Heart right ventricle (tissue), 16 donors: ENCODE data around the gene TPM4. TPM values are rescaled to one million over a fixed set of nuclear protein-coding genes. Genes with fewer than 3 reads are reported as not detected.

ENCODE experiments used
- ATAC-seq, 8 donors: fragments of 200-7000 bp; cut with Tn5 transposase; one replicate each; pipeline ENCODE4 v1.9.1; 2020; ENCODE audit warnings: mild to moderate bottlenecking in 8 of 8, moderate library complexity in 8 of 8, moderate number of reproducible peaks in 1 of 8
- DNase-seq, 2 donors: peaks; one replicate each; pipeline ENCODE4 v3.0.0-alpha.2; 2020
- H3K27ac ChIP-seq, 10 donors: fragments of 200-600 bp; sonication (generic) in 2 of 10; one replicate each; pipeline versions ENCODE4 v1.5.0 to v1.8.0; 2020 to 2022; ENCODE audit warnings: mild to moderate bottlenecking in 3 of 10
- H3K27me3 ChIP-seq, 7 donors: fragments of 200-600 bp; one replicate each; pipeline ENCODE4 v1.8.0; 2021 to 2022; ENCODE audit warnings: mild to moderate bottlenecking in 2 of 7
- H3K36me3 ChIP-seq, 9 donors: fragments of 200-600 bp; sonication (generic) in 1 of 9; one replicate each; pipeline versions ENCODE4 v1.5.0 to v1.8.0; 2020 to 2022; ENCODE audit warnings: mild to moderate bottlenecking in 2 of 9
- H3K4me1 ChIP-seq, 9 donors: fragments of 200-600 bp; sonication (generic) in 1 of 9; one replicate each; pipeline versions ENCODE4 v1.5.0 to v1.8.0; 2020 to 2022; ENCODE audit warnings: mild to moderate bottlenecking in 4 of 9
- H3K4me3 ChIP-seq, 10 donors: fragments of 200-600 bp; sonication (generic) in 2 of 10; one replicate each; pipeline versions ENCODE4 v1.5.0 to v1.8.0; 2020 to 2022; ENCODE audit warnings: mild to moderate bottlenecking in 7 of 10, moderate library complexity in 2 of 10
- H3K9me3 ChIP-seq, 11 donors: fragments of 200-600 bp in 10 of 11; sonication (generic) in 2 of 11; one replicate each; pipeline versions ENCODE4 v1.5.0 to v1.8.0; 2013 to 2022; ENCODE audit warnings: mild to moderate bottlenecking in 2 of 11, control low read depth in 1 of 11, moderate library complexity in 1 of 11
- WGBS, 2 donors: extraction: QIAGEN DNeasy Blood & Tissue Kit; methylation state at CpG; one replicate each; pipeline ENCODE4 v1.1.7; 2013; ENCODE audit warnings: inconsistent platforms in 1 of 2; 5-methylcytosine and 5-hydroxymethylcytosine counted together
- intact Hi-C, 10 donors: fragments of 100-400 bp; cut with DNase I; formaldehyde crosslinking; loops; one replicate each; pipeline versions ENCODE4 v1.11.1 to v1.14.2; 2022
- polyA plus RNA-seq, 2 donors: library from polyadenylated mRNA; stranded (reverse); fragments of 200-250 nt; gene quantifications; one replicate each; pipeline ENCODE4 v1.2.3, GENCODE V29; 2013
- total RNA-seq, 10 donors: library from RNA; stranded (reverse); fragmentation: NEBNext Ultra II Directional in 3 of 10; extraction: Animal tissue kit (Norgen Biotek cat#: 25700) in 3 of 10; gene quantifications; one replicate each; pipeline versions ENCODE4 v1.2.1 to v1.2.4, GENCODE V29; 2021 to 2023
- TF ChIP-seq, protein P1 (sequence below), 9 donors: fragments of 200-600 bp; sonication (generic) in 2 of 9; IDR thresholded peaks; one replicate each; pipeline versions ENCODE4 v1.5.0 to v1.8.0; 2021 to 2022; ENCODE audit warnings: antibody characterized with exemption in 9 of 9, mild to moderate bottlenecking in 5 of 9, moderate library complexity in 1 of 9
- donor health status: Arrhythmogenic right ventricular cardiomyopathy.
- donor health status: ischemic (EF 13 %, LVEDD 7.1; RV severe dilation, severe dysfunction).
- donor health status: healthy with polysubstance abuse.
- donor health status: DM: no; HTN: yes; CAD: no.
- donor health status: DM: no; HTN: no; CAD: no.
- donor health status: ischemic (EF 25% LVEDD 6.9; RV normal size, moderate dysfunction).
- donor health status: ischemic (EF 25% LVEDD 5.7; RV mildly dilated, moderate dysfunction).
- donor health status: healthy.
- donor health status: DM: yes; HTN: yes; CAD: no.
- donor health status: Ischemic cardiomyopathy.
- donor health status: ischemic (EF 35%, LVEDD 5.7; RV mildly dilated, moderate dysfunction).
- donor health status: nonischemic (EF 11% LVEDD 7.7; RV severe dilation, severe dysfunction).
- donor health status: DM: yes; HTN: yes; CAD: no.
- donor health status: PGD.
- donor health status: ischemic (EF 29% LVEDD 5.4; RV normal size, mild dysfunction).
- donor health status: nonischemic (EF 23%, LVEDD 6.1; RV moderate dilation, normal function).

Gene TPM4
- total and polyA plus RNA-seq, 12 donors: 52.0 to 231 (median 76.6) TPM

DNA sequence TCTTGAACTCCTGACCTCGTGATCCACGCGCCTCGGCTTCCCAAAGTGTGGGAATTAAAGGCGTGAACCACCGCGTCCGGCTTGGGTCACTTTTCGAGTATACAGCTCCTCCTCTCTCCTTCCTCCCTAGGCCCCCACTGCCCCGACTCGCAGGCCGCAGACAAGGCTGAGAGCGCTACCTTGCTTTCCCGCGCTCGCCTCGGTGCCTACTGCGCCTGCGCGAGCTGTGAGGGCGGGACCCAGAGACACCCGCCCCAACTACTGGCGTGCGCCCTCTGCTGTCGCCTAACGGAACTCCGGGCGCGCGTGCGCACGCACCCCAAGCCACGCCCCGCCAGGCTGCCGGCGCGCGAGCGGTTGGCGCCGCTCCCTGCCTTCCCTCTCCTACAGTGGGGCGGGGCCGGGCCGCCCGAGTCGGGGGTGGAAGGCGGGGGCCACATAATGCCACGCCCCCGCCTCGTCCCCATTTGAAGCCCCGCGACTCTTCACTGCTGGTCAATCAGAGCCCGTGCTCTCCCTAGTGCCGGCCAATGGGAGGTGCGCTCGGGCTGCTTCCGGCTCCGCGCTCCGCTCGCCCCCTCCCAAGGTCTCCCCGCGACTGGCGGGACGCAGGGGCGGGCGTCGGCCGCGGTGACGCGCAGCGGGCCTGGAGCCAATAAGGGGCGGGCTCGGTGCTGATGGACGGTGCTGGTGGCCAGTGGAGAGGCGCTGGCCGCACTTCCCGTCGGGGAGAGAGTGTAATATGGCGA, 35.0 kb downstream of the TPM4 start, which contains the start of gene RAB8A:
Gene RAB8A, plus strand, starts transcription at position 730 of the 749 bp plus-strand sequence. Its CDS starts 13 bp downstream, at position 743.
- 1% methylated on average over 81 of the region's 81 CpGs for WGBS, 2 donors
- intact Hi-C loops: loop anchor here in 8 of 10 donors (2.0 to 10.0 kb wide), 12 partner anchors 34 to 274 kb away; partner anchors contain the start of genes FAM32A (in 4 of the 8) and TPM4 (in 3 of the 8)
- peaks cover 10 to 50% (median 28%) of the 10 kb centered on the region in 9 donors for H3K4me1 ChIP-seq

DNA sequence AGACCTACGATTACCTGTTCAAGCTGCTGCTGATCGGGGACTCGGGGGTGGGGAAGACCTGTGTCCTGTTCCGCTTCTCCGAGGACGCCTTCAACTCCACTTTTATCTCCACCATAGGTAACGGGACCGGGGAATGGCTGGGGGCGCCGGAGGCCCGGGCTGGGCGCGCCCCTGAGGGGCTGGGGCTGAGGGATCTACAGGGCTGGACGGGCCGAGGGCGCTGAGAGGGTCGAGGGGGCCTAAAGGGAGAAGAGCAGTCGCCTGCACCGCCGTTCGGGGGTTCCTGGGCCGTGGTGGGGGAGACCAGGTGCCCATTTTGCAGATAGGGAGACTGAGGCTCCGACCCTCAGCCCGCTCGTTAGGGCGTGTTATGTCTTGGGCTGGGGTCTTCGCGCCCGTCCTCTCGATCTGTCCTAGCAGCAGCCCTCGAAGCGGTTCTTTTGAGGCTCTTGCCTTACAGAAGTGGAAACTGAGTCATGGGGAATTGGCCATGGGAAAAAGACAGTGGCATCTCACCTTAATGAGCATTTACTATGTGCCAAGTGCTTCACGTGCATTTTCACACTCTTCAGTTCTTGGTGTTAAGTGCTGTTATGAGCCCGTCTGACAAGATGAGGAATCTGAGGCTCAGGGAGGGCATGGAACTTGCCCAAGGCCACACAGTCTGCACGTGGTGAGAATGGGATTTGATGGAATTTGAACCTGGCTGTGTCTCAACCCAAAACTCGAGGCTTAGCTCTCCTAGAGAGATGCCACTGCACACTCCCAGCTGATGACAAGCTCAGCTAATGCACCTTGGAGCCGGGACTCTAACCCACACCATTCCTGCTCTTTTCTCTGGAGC, 35.8 kb downstream of the TPM4 start:
- intact Hi-C loops: loop anchor here in 8 of 10 donors (2.0 to 10.0 kb wide), 12 partner anchors 35 to 275 kb away; partner anchors contain the start of genes FAM32A (in 5 of the 8) and TPM4 (in 3 of the 8)
- peak in 4 of 8 donors; percentile 1 to 2 (median 2) for ATAC-seq
- H3K9me3 ChIP-seq: no peaks in the 10 kb centered on the region
- H3K4me1 ChIP-seq: peaks cover 10 to 58% (median 28%) of the 10 kb centered on the region in 9 donors
- 2% methylated on average over 35 to 37 of the region's 37 CpGs for WGBS, 2 donors
- H3K4me3 ChIP-seq: peak overlapping the region; percentile 64 to 96 (median 83)
- no peak for DNase-seq
- peak overlapping the region; percentile 68 to 98 (median 92) for H3K27ac ChIP-seq
- TF ChIP-seq, protein P1, sequence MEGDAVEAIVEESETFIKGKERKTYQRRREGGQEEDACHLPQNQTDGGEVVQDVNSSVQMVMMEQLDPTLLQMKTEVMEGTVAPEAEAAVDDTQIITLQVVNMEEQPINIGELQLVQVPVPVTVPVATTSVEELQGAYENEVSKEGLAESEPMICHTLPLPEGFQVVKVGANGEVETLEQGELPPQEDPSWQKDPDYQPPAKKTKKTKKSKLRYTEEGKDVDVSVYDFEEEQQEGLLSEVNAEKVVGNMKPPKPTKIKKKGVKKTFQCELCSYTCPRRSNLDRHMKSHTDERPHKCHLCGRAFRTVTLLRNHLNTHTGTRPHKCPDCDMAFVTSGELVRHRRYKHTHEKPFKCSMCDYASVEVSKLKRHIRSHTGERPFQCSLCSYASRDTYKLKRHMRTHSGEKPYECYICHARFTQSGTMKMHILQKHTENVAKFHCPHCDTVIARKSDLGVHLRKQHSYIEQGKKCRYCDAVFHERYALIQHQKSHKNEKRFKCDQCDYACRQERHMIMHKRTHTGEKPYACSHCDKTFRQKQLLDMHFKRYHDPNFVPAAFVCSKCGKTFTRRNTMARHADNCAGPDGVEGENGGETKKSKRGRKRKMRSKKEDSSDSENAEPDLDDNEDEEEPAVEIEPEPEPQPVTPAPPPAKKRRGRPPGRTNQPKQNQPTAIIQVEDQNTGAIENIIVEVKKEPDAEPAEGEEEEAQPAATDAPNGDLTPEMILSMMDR (IDR thresholded peaks at IDR 0.05): no peak
- peaks cover 0 to 33% (median 0%) of the 10 kb centered on the region in 9 donors for H3K36me3 ChIP-seq
- no peaks in the 10 kb centered on the region for H3K27me3 ChIP-seq

More for the DNA sequence above, 35.0 kb downstream of the TPM4 start, which contains the start of gene RAB8A:
- peak; percentile 99 for DNase-seq
- Histone ChIP-seq H3K27ac (peak within 1 kb of the TSS; percentile 68 to 98 (median 92)), H3K4me3 (peak within 1 kb of the TSS; percentile 64 to 96 (median 83)), H3K36me3 (peaks cover 0 to 26% (median 0%) of the 10 kb centered on the region in 9 donors), H3K27me3 (no peaks in the 10 kb centered on the region), H3K9me3 (no peaks in the 10 kb centered on the region)
- TF ChIP-seq, protein P1 (IDR thresholded peaks at IDR 0.05): peak in 8 of 9 donors; percentile 93 to 99 (median 98)
- peak; percentile 97 to 99 (median 98) for ATAC-seq

DNA sequence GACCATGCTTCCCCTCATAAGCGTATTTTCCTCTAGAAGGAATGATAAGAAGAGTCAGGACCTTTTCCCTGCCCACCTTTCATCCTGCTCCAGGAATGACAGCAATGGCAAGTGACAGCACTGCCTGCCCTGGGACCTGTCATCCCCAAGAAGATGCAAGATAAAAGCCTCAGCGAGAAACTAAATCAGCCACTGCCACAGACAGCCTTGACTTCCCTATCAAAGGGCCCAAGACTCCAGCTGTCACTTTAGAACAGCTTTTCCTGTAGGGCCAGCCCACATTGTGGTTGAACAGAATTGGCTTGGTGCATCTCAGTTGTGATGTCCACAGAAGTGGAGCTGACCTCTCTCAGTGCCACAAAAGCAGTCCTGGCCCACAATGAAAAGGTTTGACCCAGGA, 36.5 kb downstream of the TPM4 start:
- 8 to 10% methylated on average over 2 of the region's 2 CpGs for WGBS, 2 donors
- intact Hi-C loops: loop anchor here in 8 of 10 donors (2.0 to 10.0 kb wide), 11 partner anchors 35 to 275 kb away; partner anchors contain the start of genes FAM32A (in 4 of the 8) and TPM4 (in 2 of the 8)
- Histone ChIP-seq H3K4me3 (peak overlapping the region in 8 of 10 donors; percentile 64 to 96 (median 88)), H3K27me3 (no peaks in the 10 kb centered on the region), H3K9me3 (no peaks in the 10 kb centered on the region), H3K27ac (peak overlapping the region in 4 of 10 donors; percentile 2 to 98 (median 94)), H3K4me1 (peaks cover 10 to 65% (median 28%) of the 10 kb centered on the region in 9 donors), H3K36me3 (peaks cover 0 to 34% (median under 1%) of the 10 kb centered on the region in 9 donors)
- TF ChIP-seq, protein P1 (IDR thresholded peaks at IDR 0.05): no peak
- ATAC-seq: no peak
- DNase-seq: no peak
